GM06990 (cell line): ENCODE results near the gene SPAG17.

Experiments used
- DNase-seq: peaks from one replicate; pipeline ENCODE4 v3.0.0-alpha.2; 2011; ENCODE audit not compliant: insufficient read length; ENCODE audit errors: extremely low read depth
- H3K27me3 ChIP-seq: replicated peaks from 2 replicates; pipeline ENCODE4 v1.6.0; 2011; ENCODE audit warnings: low read length; ENCODE audit not compliant: control insufficient read depth, insufficient read depth
- H3K36me3 ChIP-seq: 2 replicates; pipeline ENCODE4 v1.5.1; 2011; ENCODE audit warnings: low read length; ENCODE audit not compliant: control insufficient read depth, insufficient read depth
- H3K4me3 ChIP-seq: replicated peaks from 2 replicates; pipeline ENCODE4 v1.5.1; 2011; ENCODE audit warnings: low read depth, mild to moderate bottlenecking, control low read depth, low read length
- CTCF ChIP-seq: IDR thresholded peaks from 2 replicates; pipeline ENCODE4 v1.5.1; 2011; ENCODE audit warnings: low read length, control low read depth, mild to moderate bottlenecking, inconsistent platforms; ENCODE audit not compliant: insufficient read depth, poor library complexity, severe bottlenecking

The SPAG17 gene

GRCh38 chr1:118188411-118188810 is 3.4 kb upstream of the SPAG17 start:
- H3K27me3 ChIP-seq = no peaks in the 10 kb centered on the region
- H3K36me3 ChIP-seq = no peaks in the 10 kb centered on the region
- DNase-seq = no peak
- TF ChIP-seq CTCF = no peak
- H3K4me3 ChIP-seq = no peak overlapping the region

DNA sequence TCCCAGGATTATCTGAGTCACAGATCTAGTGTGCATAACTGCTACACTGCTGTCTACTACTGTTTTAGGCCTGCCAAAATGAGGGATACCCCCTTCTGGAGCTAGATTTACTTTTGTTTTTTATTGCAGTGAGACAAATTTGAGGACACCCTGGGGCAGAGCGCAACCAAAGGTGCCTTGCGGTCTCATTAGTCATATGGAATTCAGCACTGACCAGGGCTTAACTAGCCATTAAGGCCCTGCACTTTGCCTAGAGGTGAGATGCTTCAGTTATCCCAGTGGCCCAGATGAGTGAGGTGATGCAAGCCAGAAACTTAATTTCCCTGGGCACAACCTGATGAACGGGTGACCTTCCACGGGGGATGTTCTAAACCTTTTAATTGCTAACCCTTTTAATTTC is 998 bp upstream of the SPAG17 start:
- no peak for DNase-seq
- Histone ChIP-seq H3K4me3 (no peak overlapping the region), H3K36me3 (no peaks in the 10 kb centered on the region), H3K27me3 (no peaks in the 10 kb centered on the region)
- no peak for TF ChIP-seq CTCF

- TF ChIP-seq CTCF = no peak
- Histone ChIP-seq H3K36me3 (no peaks in the 10 kb centered on the region), H3K4me3 (no peak overlapping the region), H3K27me3 (no peaks in the 10 kb centered on the region)
- no peak for DNase-seq
Observed at GRCh38 chr1:118184739-118185083, 317 bp downstream of the SPAG17 start.

DNA sequence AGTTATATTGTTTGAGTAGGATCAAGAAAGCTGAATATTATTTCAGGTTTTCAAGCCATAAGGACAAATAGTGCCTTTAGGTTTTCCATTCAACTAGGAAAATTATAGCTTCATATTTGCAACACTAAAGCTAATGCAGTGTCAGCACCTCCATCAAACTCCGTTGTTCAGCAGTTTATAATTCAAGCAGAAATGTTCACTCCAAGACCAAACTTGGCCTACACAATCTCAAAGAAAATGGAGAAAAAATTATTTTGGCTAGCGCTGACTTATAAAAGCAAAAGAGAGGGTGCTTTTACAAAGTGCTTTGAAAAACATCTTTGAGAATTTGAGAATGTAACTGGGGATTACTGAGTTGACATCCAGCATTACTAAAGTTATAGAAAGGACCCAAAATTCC is 1.4 kb downstream of the SPAG17 start:
- TF ChIP-seq CTCF = no peak
- Histone ChIP-seq H3K27me3 (no peaks in the 10 kb centered on the region), H3K4me3 (no peak overlapping the region), H3K36me3 (no peaks in the 10 kb centered on the region)
- no peak for DNase-seq

DNA sequence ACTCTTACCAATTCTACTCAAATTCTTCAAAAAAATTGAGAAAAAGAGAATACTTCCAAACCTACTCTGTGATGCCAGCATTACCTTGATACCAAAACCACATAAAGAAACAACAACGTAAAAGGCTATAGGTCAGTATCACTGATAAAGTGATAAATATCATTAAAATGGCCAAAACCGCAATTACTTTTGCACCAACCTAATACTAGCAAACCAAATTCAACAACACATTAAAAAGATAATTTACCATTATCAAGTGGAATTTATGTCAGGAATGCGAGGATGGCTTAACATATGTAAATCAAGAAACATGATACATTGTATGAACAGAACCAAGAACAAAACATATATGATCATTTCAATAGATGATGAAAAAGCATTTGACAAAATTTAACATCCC is 7.0 kb downstream of the SPAG17 start:
- Histone ChIP-seq H3K27me3 (no peaks in the 10 kb centered on the region), H3K4me3 (no peak overlapping the region), H3K36me3 (no peaks in the 10 kb centered on the region)
- no peak for DNase-seq
- TF ChIP-seq CTCF = no peak

DNA sequence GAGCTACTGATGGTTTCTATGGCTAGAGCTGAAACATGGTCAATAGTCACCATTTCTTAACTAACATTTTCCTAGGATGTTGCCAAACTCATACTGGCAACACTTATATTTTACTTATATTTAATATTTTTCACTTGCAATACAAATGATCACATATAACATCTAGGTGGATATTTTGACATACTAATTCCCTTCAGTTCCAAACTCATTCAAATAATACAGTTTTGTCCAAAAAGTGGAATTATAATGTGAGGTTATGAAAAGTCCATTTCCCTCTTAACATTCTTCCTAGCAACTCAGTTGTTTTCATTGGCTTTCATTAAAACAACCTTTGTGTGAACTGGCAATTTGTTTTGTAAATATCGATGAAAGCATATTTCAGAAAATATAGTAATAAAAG is 16.0 kb downstream of the SPAG17 start:
- no peak for DNase-seq
- Histone ChIP-seq H3K27me3 (no peaks in the 10 kb centered on the region), H3K36me3 (no peaks in the 10 kb centered on the region), H3K4me3 (no peak overlapping the region)
- no peak for TF ChIP-seq CTCF
